SU-DHL-6 (cell line): Measurements from ENCODE around the gene ACVR1.

Experiments
- EZH2phosphoT487 ChIP-seq: fragments of 200-600 bp; sonication (generic), shearing (Covaris generic); conservative IDR thresholded peaks from 2 replicates; pipeline ENCODE4 v1.6.1; 2018; ENCODE audit warnings: mild to moderate bottlenecking, antibody characterized with exemption, low read length, moderate library complexity, mixed read lengths
- TF ChIP-seq, protein P1 (sequence below): fragments of 200-600 bp; sonication (generic); IDR thresholded peaks from one replicate; pipeline ENCODE4 v1.5.1; 2017; ENCODE audit warnings: antibody characterized with exemption, mild to moderate bottlenecking, low read length, moderate library complexity; ENCODE audit not compliant: insufficient read depth, poor library complexity, severe bottlenecking

DNA sequence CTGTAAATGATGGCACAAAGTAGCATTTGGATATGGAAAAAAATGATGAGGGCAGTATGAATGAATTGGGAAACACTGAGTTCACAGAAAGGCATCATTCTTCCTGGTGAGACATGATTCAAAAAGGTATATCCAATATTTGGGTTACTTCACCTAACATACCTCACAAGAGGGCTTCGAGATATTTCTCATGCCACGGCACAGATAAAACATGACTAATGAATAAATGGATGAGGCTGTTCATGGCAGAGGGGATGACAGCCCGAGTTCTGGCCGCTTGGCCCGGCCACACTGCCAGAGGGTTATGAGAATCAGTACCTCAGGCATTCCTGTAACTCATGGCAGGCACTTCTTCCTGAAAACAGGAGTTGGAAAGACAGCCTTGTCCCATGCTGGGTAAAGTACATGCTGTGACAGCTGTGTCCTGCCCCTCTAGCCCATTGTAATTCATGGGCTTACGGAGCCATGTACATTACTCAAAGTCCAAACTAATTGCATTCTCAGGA, 131.5 kb downstream of the ACVR1 start:
- TF ChIP-seq, protein P1, sequence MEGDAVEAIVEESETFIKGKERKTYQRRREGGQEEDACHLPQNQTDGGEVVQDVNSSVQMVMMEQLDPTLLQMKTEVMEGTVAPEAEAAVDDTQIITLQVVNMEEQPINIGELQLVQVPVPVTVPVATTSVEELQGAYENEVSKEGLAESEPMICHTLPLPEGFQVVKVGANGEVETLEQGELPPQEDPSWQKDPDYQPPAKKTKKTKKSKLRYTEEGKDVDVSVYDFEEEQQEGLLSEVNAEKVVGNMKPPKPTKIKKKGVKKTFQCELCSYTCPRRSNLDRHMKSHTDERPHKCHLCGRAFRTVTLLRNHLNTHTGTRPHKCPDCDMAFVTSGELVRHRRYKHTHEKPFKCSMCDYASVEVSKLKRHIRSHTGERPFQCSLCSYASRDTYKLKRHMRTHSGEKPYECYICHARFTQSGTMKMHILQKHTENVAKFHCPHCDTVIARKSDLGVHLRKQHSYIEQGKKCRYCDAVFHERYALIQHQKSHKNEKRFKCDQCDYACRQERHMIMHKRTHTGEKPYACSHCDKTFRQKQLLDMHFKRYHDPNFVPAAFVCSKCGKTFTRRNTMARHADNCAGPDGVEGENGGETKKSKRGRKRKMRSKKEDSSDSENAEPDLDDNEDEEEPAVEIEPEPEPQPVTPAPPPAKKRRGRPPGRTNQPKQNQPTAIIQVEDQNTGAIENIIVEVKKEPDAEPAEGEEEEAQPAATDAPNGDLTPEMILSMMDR, result no peak
- TF ChIP-seq EZH2phosphoT487, result no peak
